ENCODE results near the gene MIER3. TPM values are rescaled to one million over a fixed set of nuclear protein-coding genes. Genes with fewer than 3 reads are reported as not detected.

MIER3 gene
- total RNA-seq, 1 donor from 2014 or later, result 22.2 TPM

GRCh38 chr5:56898213-56898612 is 53.7 kb downstream of the MIER3 start:
- H3K36me3 Mint-ChIP-seq (ENCODE audit: low read depth), result peaks cover 36% of the 10 kb centered on the region
- H3K27ac Mint-ChIP-seq, result no peak overlapping the region
- H3K4me3 Mint-ChIP-seq, result no peak overlapping the region
- no peak for TF ChIP-seq CTCF (IDR thresholded peaks at IDR 0.05)
- ChIA-PET POLR2A (interaction anchor here (0.7 kb wide), 2 partner anchors 609 to 1603 kb away, joined by 3 to 6 read pairs; no protein-coding TSS in a partner anchor), CTCF (interaction anchor here (1.6 kb wide), 1 partner anchor 628 kb away, joined by 6 read pairs; no protein-coding TSS in a partner anchor)
- ATAC-seq (ENCODE audit: low read depth), result no peak
- no peaks in the 10 kb centered on the region for H3K27me3 Mint-ChIP-seq
- intact Hi-C loops (cut with micrococcal nuclease), result no loop called here
- H3K4me1 Mint-ChIP-seq, result peaks cover 5% of the 10 kb centered on the region
- DNase-seq, result no peak
- no peaks in the 10 kb centered on the region for H3K9me3 Mint-ChIP-seq

- ATAC-seq (ENCODE audit: low read depth) (no peak), DNase-seq (no peak)
- ChIA-PET POLR2A (interaction anchor here (0.7 to 1.2 kb wide), 2 partner anchors 41 to 55 kb away, joined by 3 to 8 read pairs; no protein-coding TSS in a partner anchor), CTCF (interaction anchor here (1.0 to 2.3 kb wide), 2 partner anchors 241 to 626 kb away, joined by 5 to 8 read pairs; no protein-coding TSS in a partner anchor)
- H3K36me3 Mint-ChIP-seq (ENCODE audit: low read depth), result peaks cover 47% of the 10 kb centered on the region
- H3K4me3 Mint-ChIP-seq, result no peak overlapping the region
- intact Hi-C loops (cut with micrococcal nuclease), result no loop called here
- peak overlapping the region; percentile 47 for H3K27ac Mint-ChIP-seq
- no peak for TF ChIP-seq CTCF (IDR thresholded peaks at IDR 0.05)
- peaks cover 15% of the 10 kb centered on the region for H3K4me1 Mint-ChIP-seq
- H3K9me3 Mint-ChIP-seq, result no peaks in the 10 kb centered on the region
- no peaks in the 10 kb centered on the region for H3K27me3 Mint-ChIP-seq
Observed at GRCh38 chr5:56896763-56897162, 55.2 kb downstream of the MIER3 start.

- Mint-ChIP-seq H3K9me3 (no peaks in the 10 kb centered on the region), H3K36me3 (ENCODE audit: low read depth) (peaks cover 79% of the 10 kb centered on the region), H3K4me3 (no peak overlapping the region), H3K27me3 (no peaks in the 10 kb centered on the region), H3K4me1 (peaks cover 15% of the 10 kb centered on the region), H3K27ac (peak overlapping the region; percentile 57)
- DNase-seq (no peak), ATAC-seq (ENCODE audit: low read depth) (peak; percentile 25)
- ChIA-PET CTCF (interaction anchor here (1.2 to 1.5 kb wide), 2 partner anchors 245 to 630 kb away, joined by 4 to 5 read pairs; no protein-coding TSS in a partner anchor), POLR2A (interaction anchor here (1.5 kb wide), 1 partner anchor 17 kb away, joined by 4 read pairs; no protein-coding TSS in a partner anchor)
- intact Hi-C loops (cut with micrococcal nuclease), result loop anchor here (2.0 kb wide), 1 partner anchor 15 kb away; no protein-coding TSS in a partner anchor
- no peak for TF ChIP-seq CTCF (IDR thresholded peaks at IDR 0.05)
Observed at GRCh38 chr5:56893251-56893951, 58.5 kb downstream of the MIER3 start.

GRCh38 chr5:56881571-56881970 is 70.4 kb downstream of the MIER3 start:
- no peak for DNase-seq
- no peaks in the 10 kb centered on the region for H3K4me1 Mint-ChIP-seq
- H3K27ac Mint-ChIP-seq, result peak overlapping the region; percentile 51
- ChIA-PET CTCF (no interaction called here), POLR2A (no interaction called here)
- peaks cover 92% of the 10 kb centered on the region for H3K36me3 Mint-ChIP-seq (ENCODE audit: low read depth)
- H3K4me3 Mint-ChIP-seq, result no peak overlapping the region
- H3K9me3 Mint-ChIP-seq, result no peaks in the 10 kb centered on the region
- H3K27me3 Mint-ChIP-seq, result no peaks in the 10 kb centered on the region
- intact Hi-C loops (cut with micrococcal nuclease), result loop anchor here (2.0 kb wide), 1 partner anchor 15 kb away; no protein-coding TSS in a partner anchor
- ATAC-seq (ENCODE audit: low read depth), result no peak
- TF ChIP-seq CTCF (IDR thresholded peaks at IDR 0.05), result no peak

- no peak for TF ChIP-seq CTCF (IDR thresholded peaks at IDR 0.05)
- intact Hi-C loops (cut with micrococcal nuclease), result no loop called here
- peaks cover 32% of the 10 kb centered on the region for H3K4me1 Mint-ChIP-seq
- no peak overlapping the region for H3K4me3 Mint-ChIP-seq
- DNase-seq, result no peak
- H3K9me3 Mint-ChIP-seq, result no peaks in the 10 kb centered on the region
- ChIA-PET CTCF (no interaction called here), POLR2A (no interaction called here)
- ATAC-seq (ENCODE audit: low read depth), result no peak
- no peaks in the 10 kb centered on the region for H3K27me3 Mint-ChIP-seq
- peaks cover 86% of the 10 kb centered on the region for H3K36me3 Mint-ChIP-seq (ENCODE audit: low read depth)
- H3K27ac Mint-ChIP-seq, result peak overlapping the region; percentile 43
Observed at GRCh38 chr5:56876327-56876726, 75.6 kb downstream of the MIER3 start.

All from activated B cell treated with CpG ODN at 0.5 μM for 24 hours (primary cell).